ENCODE measurements around the gene STARD13. TPM values are rescaled to one million over a fixed set of nuclear protein-coding genes. Genes with fewer than 3 reads are reported as not detected.

STARD13 gene
- total and polyA plus RNA-seq, 9 donors = 7.2 to 31.5 (median 14.0) TPM

- Histone ChIP-seq H3K36me3 (no peaks in the 10 kb centered on the region), H3K4me3 (no peak overlapping the region), H3K27me3 (no peaks in the 10 kb centered on the region), H3K4me1 (ENCODE audit: insufficient read depth) (peaks cover 16% of the 10 kb centered on the region), H3K27ac (no peak overlapping the region), H3K9me3 (no peaks in the 10 kb centered on the region)
- TF ChIP-seq POLR2A (IDR thresholded peaks at IDR 0.05) = no peak
- TF ChIP-seq, protein P1, sequence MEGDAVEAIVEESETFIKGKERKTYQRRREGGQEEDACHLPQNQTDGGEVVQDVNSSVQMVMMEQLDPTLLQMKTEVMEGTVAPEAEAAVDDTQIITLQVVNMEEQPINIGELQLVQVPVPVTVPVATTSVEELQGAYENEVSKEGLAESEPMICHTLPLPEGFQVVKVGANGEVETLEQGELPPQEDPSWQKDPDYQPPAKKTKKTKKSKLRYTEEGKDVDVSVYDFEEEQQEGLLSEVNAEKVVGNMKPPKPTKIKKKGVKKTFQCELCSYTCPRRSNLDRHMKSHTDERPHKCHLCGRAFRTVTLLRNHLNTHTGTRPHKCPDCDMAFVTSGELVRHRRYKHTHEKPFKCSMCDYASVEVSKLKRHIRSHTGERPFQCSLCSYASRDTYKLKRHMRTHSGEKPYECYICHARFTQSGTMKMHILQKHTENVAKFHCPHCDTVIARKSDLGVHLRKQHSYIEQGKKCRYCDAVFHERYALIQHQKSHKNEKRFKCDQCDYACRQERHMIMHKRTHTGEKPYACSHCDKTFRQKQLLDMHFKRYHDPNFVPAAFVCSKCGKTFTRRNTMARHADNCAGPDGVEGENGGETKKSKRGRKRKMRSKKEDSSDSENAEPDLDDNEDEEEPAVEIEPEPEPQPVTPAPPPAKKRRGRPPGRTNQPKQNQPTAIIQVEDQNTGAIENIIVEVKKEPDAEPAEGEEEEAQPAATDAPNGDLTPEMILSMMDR (IDR thresholded peaks at IDR 0.05) = no peak
- no peak for TF ChIP-seq EP300 (IDR thresholded peaks at IDR 0.05)
- WGBS, 3 donors = 63 to 71% (median 65%) methylated on average over 5 of the region's 5 CpGs
- no peak for DNase-seq
- intact Hi-C loops (cut with DNase I) = no loop called here
Measured at GRCh38 chr13:33114146-33114545, 171.4 kb downstream of the STARD13 start.

DNA sequence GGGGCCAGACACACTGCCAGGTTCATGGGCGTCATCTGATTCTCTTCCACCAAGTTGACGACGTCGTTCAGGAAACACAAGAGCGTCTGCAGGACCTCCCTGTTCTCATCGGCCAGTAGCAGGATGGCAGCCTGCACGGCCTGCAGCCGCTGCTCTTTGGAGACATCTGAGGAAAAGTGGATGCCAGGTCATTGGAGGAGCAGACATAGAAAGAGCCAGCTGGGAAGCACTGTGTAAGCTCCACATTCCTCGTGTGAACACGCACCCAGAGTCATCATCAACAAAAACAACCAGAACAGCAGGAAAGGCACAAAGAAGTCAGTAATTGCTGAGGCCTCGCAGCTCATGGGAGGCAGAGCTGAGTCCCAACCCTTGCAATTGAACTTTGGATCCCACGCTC, 172.8 kb downstream of the STARD13 start:
- intact Hi-C loops (cut with DNase I) = no loop called here
- H3K27ac ChIP-seq = no peak overlapping the region
- TF ChIP-seq POLR2A (IDR thresholded peaks at IDR 0.05) = no peak
- TF ChIP-seq, protein P1 (IDR thresholded peaks at IDR 0.05) = no peak
- TF ChIP-seq EP300 (IDR thresholded peaks at IDR 0.05) = no peak
- H3K27me3 ChIP-seq = no peaks in the 10 kb centered on the region
- no peaks in the 10 kb centered on the region for H3K36me3 ChIP-seq
- peaks cover 16% of the 10 kb centered on the region for H3K4me1 ChIP-seq (ENCODE audit: insufficient read depth)
- H3K4me3 ChIP-seq = no peak overlapping the region
- whole genome bisulfite sequencing, 3 donors = 34 to 43% (median 35%) methylated on average over 12 of the region's 12 CpGs
- DNase-seq = peak in 2 of 5 donors; percentile 43 to 60
- H3K9me3 ChIP-seq = no peaks in the 10 kb centered on the region

- WGBS, 3 donors = 26 to 33% (median 29%) methylated on average over 9 of the region's 9 CpGs
- intact Hi-C loops (cut with DNase I) = no loop called here
Measured at GRCh38 chr13:33111414-33112110, 174.0 kb downstream of the STARD13 start.

DNA sequence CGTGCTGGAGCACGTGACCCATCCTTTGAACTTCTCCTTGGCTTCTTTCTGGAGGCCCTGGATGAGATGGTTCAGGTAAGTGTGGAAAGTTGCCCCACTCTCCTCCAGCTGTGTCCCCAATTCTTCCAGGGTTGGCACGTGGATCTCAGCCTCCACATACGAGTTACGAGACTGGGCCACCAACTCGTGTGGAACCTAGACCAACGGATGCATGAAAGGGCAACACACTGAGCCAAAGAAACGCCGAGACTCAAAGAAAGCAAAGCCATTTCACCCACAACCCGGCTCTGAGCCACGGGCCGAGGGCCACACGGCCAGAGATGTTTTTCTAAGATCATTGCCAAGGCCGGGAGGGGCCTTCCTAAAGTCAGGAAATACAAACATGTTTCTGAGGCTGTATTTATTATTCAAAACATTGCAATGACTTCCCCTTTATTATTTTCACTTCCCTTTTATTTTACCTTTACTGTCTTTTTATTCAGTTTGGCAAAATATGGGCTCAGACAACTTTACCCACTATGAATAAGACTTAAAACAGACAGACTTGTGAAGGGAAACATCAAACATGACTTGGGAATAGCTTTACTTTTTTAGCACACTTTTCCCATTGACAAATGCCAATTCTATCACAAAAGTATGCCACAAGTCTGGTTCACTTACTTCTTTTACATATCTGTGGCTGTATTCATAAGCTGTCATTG, 174.7 kb downstream of the STARD13 start:
- Histone ChIP-seq H3K4me1 (ENCODE audit: insufficient read depth) (peaks cover 16% of the 10 kb centered on the region), H3K27ac (peak overlapping the region in 1 of 2 donors; percentile 19), H3K36me3 (no peaks in the 10 kb centered on the region), H3K27me3 (no peaks in the 10 kb centered on the region), H3K9me3 (no peaks in the 10 kb centered on the region), H3K4me3 (no peak overlapping the region)
- peak in 2 of 5 donors; percentile 37 to 61 for DNase-seq
- WGBS, 3 donors = 16 to 30% (median 22%) methylated on average over 14 of the region's 14 CpGs
- intact Hi-C loops (cut with DNase I) = no loop called here
- TF ChIP-seq POLR2A (IDR thresholded peaks at IDR 0.05) (no peak), EP300 (IDR thresholded peaks at IDR 0.05) (no peak)
- TF ChIP-seq, protein P1 (IDR thresholded peaks at IDR 0.05) = no peak

More at GRCh38 chr13:33111414-33112110, 174.0 kb downstream of the STARD13 start:
- DNase-seq = no peak
- Histone ChIP-seq H3K9me3 (no peaks in the 10 kb centered on the region), H3K27me3 (no peaks in the 10 kb centered on the region), H3K4me1 (ENCODE audit: insufficient read depth) (peaks cover 16% of the 10 kb centered on the region), H3K27ac (no peak overlapping the region), H3K4me3 (no peak overlapping the region), H3K36me3 (no peaks in the 10 kb centered on the region)
- TF ChIP-seq, protein P1 (IDR thresholded peaks at IDR 0.05) = no peak
- no peak for TF ChIP-seq POLR2A (IDR thresholded peaks at IDR 0.05)
- no peak for TF ChIP-seq EP300 (IDR thresholded peaks at IDR 0.05)
